ENCODE measurements around the gene ARPC2. TPM values are rescaled to one million over a fixed set of nuclear protein-coding genes. Genes with fewer than 3 reads are reported as not detected.

ARPC2 gene
- total and polyA plus RNA-seq, 2 of the 13 experiments (the other 11 are each of a cell fraction or from before 2014, with no cell fraction given): 168 to 303 TPM

- TF ChIP-seq FOXO4 (CRISPR knock-in tag; conservative IDR thresholded peaks at IDR 0.05) (no peak), FIP1L1 (IDR thresholded peaks at IDR 0.05; ENCODE audit: borderline replicate concordance, insufficient read depth, low read depth, low read length) (no peak), CBFB (CRISPR knock-in tag; IDR thresholded peaks at IDR 0.05) (no peak), REL (CRISPR knock-in tag; conservative IDR thresholded peaks at IDR 0.05) (no peak), HNF1A (IDR thresholded peaks at IDR 0.05; ENCODE audit: low read depth) (no peak), HNF1A (CRISPR knock-in tag; IDR thresholded peaks at IDR 0.05; ENCODE audit: borderline replicate concordance) (no peak), ZSCAN9 (CRISPR knock-in tag; IDR thresholded peaks at IDR 0.05; ENCODE audit: borderline replicate concordance) (peak; percentile 35; the same call in 1 of the 2 replicates), ZNF614 (CRISPR knock-in tag; IDR thresholded peaks at IDR 0.05; ENCODE audit: borderline replicate concordance) (no peak; the same call in 1 of the 2 replicates), SIN3B (IDR thresholded peaks at IDR 0.05; ENCODE audit: low read length) (0 out of 2 replicates have a peak, but pooled peaks have one; percentile 29), EHMT2 (IDR thresholded peaks at IDR 0.05; ENCODE audit: borderline replicate concordance, low read depth, low read length) (no peak), ZNF580 (CRISPR knock-in tag; IDR thresholded peaks at IDR 0.05; ENCODE audit: borderline replicate concordance, low read depth) (peak; percentile 74; the same call in 1 of the 2 replicates), BHLHE40 (IDR thresholded peaks at IDR 0.05; ENCODE audit: low read length) (no peak), KMT2A (CRISPR knock-in tag; IDR thresholded peaks at IDR 0.05) (peak; percentile 75), ZNF281 (CRISPR knock-in tag; IDR thresholded peaks at IDR 0.05; ENCODE audit: borderline replicate concordance) (peak; percentile 35; the same call in 1 of the 2 replicates), ETV6 (CRISPR knock-in tag; conservative IDR thresholded peaks at IDR 0.05) (peak; percentile 66; the same call in 1 of the 2 replicates), NFYC (CRISPR knock-in tag; IDR thresholded peaks at IDR 0.05) (no peak)
- TF ChIP-seq, protein P1, sequence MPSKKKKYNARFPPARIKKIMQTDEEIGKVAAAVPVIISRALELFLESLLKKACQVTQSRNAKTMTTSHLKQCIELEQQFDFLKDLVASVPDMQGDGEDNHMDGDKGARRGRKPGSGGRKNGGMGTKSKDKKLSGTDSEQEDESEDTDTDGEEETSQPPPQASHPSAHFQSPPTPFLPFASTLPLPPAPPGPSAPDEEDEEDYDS (CRISPR knock-in tag; IDR thresholded peaks at IDR 0.05): peak; percentile 58
- TF ChIP-seq, protein P2, sequence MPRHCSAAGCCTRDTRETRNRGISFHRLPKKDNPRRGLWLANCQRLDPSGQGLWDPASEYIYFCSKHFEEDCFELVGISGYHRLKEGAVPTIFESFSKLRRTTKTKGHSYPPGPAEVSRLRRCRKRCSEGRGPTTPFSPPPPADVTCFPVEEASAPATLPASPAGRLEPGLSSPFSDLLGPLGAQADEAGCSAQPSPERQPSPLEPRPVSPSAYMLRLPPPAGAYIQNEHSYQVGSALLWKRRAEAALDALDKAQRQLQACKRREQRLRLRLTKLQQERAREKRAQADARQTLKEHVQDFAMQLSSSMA (CRISPR knock-in tag; IDR thresholded peaks at IDR 0.05): no peak
These were observed 75.3 kb downstream of the ARPC2 start, which contains the start of gene TMBIM1 (continued) for GRCh38 chr2:218292048-218293014.
